SK-N-SH (cell line): ENCODE results near the gene MRPS6. TPM values are rescaled to one million over a fixed set of nuclear protein-coding genes. Genes with fewer than 3 reads are reported as not detected.

Source experiments
- CTCF ChIA-PET: fragments of 300-600, 350-600 bp; formaldehyde crosslinking; extraction: SDS; loops from one replicate; lab custom pipeline; 2021; lab: Yijun Ruan, JAX
- POLR2A ChIA-PET: fragments of 350-600 bp; sonication (Branson Sonifier 250); formaldehyde crosslinking; extraction: SDS; loops from one replicate; lab custom pipeline; 2020; ENCODE audit warnings: antibody characterized with exemption, inconsistent platforms; lab: Yijun Ruan, JAX
- DNase-seq: peaks from one replicate; pipeline ENCODE4 v3.0.0; 2012
- H2AFZ ChIP-seq: fragments of 200-600 bp; sonication (generic); 2 replicates; pipeline ENCODE4 v1.8.1; 2016; ENCODE audit warnings: antibody characterized with exemption, mild to moderate bottlenecking, low read depth
- H3F3A ChIP-seq: fragments of 200-600 bp; sonication (generic); replicated peaks from 2 replicates; pipeline ENCODE3; 2016; ENCODE audit warnings: antibody characterized with exemption, mild to moderate bottlenecking; ENCODE audit not compliant: insufficient read depth
- H3K27ac ChIP-seq, 2 experiments: fragments of 200-500 bp in 1 of 2; fragments of 200-600 bp in 1 of 2; sonication (Bioruptor generic) in 1 of 2; sonication (generic), shearing (Covaris generic) in 1 of 2; 2 replicates each; pipeline versions ENCODE4 v1.5.1 to v1.6.1; 2014 to 2016; ENCODE audit warnings: low read depth in 2 of 2, inconsistent platforms in 1 of 2, low read length in 1 of 2, mild to moderate bottlenecking in 1 of 2, mixed read lengths in 1 of 2
- H3K27me3 ChIP-seq: fragments of 200-600 bp; sonication (generic), shearing (Covaris generic); 2 replicates; pipeline ENCODE4 v1.6.1; 2016; ENCODE audit warnings: mixed run types; ENCODE audit not compliant: insufficient read depth
- H3K36me3 ChIP-seq, 2 experiments: fragments of 200-500 bp in 1 of 2; fragments of 200-600 bp in 1 of 2; sonication (Bioruptor generic) in 1 of 2; sonication (generic) in 1 of 2; replicated peaks in 1 of 2; 2 replicates each; pipeline versions ENCODE3 to v1.5.1; 2014 to 2016; ENCODE audit warnings: low read length in 1 of 2, mild to moderate bottlenecking in 1 of 2; ENCODE audit not compliant: insufficient read depth in 2 of 2, control insufficient read depth in 1 of 2
- H3K4me1 ChIP-seq, 2 experiments: fragments of 200-500 bp in 1 of 2; fragments of 200-600 bp in 1 of 2; sonication (Bioruptor generic) in 1 of 2; sonication (generic), shearing (Covaris generic) in 1 of 2; 2 replicates each; pipeline versions ENCODE4 v1.5.1 to v1.6.1; 2014 to 2016; ENCODE audit warnings: low read depth in 1 of 2, low read length in 1 of 2, mixed run types in 1 of 2; ENCODE audit not compliant: insufficient read depth in 2 of 2, control insufficient read depth in 1 of 2
- H3K4me2 ChIP-seq: fragments of 200-600 bp; sonication (generic), shearing (Covaris generic); 2 replicates; pipeline ENCODE4 v1.6.1; 2017; ENCODE audit warnings: mixed run types
- H3K4me3 ChIP-seq, 2 experiments: fragments of 200-500 bp in 1 of 2; fragments of 200-600 bp in 1 of 2; sonication (Bioruptor generic) in 1 of 2; sonication (generic), shearing (Covaris generic) in 1 of 2; 2 replicates each; pipeline versions ENCODE4 v1.5.1 to v1.8.1; 2014 to 2016; ENCODE audit warnings: low read depth in 2 of 2, inconsistent platforms in 1 of 2, low read length in 1 of 2, mild to moderate bottlenecking in 1 of 2, mixed read lengths in 1 of 2, moderate library complexity in 1 of 2
- H3K79me2 ChIP-seq: fragments of 200-600 bp; sonication (generic); 2 replicates; pipeline ENCODE4 v1.8.1; 2017; ENCODE audit warnings: mild to moderate bottlenecking; ENCODE audit not compliant: insufficient read depth
- H3K9ac ChIP-seq: fragments of 200-600 bp; sonication (generic); 2 replicates; pipeline ENCODE4 v1.6.1; 2017; ENCODE audit warnings: mixed run types
- H3K9me2 ChIP-seq: fragments of 200-600 bp; sonication (generic); 2 replicates; pipeline ENCODE4 v1.6.1; 2017; ENCODE audit warnings: mixed run types
- H3K9me3 ChIP-seq: fragments of 200-600 bp; sonication (generic); 2 replicates; pipeline ENCODE4 v1.6.1; 2017; ENCODE audit warnings: mixed run types, mild to moderate bottlenecking, moderate library complexity
- H4K20me1 ChIP-seq: fragments of 200-600 bp; sonication (generic); 2 replicates; pipeline ENCODE4 v1.6.1; 2017; ENCODE audit warnings: mild to moderate bottlenecking, mixed run types; ENCODE audit not compliant: insufficient read depth
- ELF1 ChIP-seq: IDR thresholded peaks from 2 replicates; pipeline ENCODE4 v1.4.0; 2012
- EP300 ChIP-seq, 2 experiments: IDR thresholded peaks; 2 replicates each; pipeline versions ENCODE4 v1.4.0 to v1.6.1; 2012; ENCODE audit warnings: borderline replicate concordance in 1 of 2, low read depth in 1 of 2, low read length in 1 of 2
- EZH2phosphoT487 ChIP-seq: fragments of 200-600 bp; sonication (generic); IDR thresholded peaks from 2 replicates; pipeline ENCODE4 v1.6.1; 2017; ENCODE audit warnings: low read depth, mixed run types, mild to moderate bottlenecking, antibody characterized with exemption, moderate library complexity, borderline replicate concordance
- FOSL2 ChIP-seq: IDR thresholded peaks from 2 replicates; pipeline ENCODE4 v1.4.0; 2012; ENCODE audit warnings: low read depth, mild to moderate bottlenecking, moderate library complexity, borderline replicate concordance
- FOXJ3 ChIP-seq: sonication (generic); formaldehyde crosslinking; IDR thresholded peaks from 2 replicates; pipeline ENCODE4 v1.5.1; 2020; ENCODE audit warnings: mild to moderate bottlenecking, missing genetic modification reagents
- FOXM1 ChIP-seq: IDR thresholded peaks from 2 replicates; pipeline ENCODE4 v1.4.0; 2012; ENCODE audit warnings: low read depth, mild to moderate bottlenecking
- MEF2A ChIP-seq: IDR thresholded peaks from 2 replicates; pipeline ENCODE4 v1.4.0; 2012; ENCODE audit warnings: low read depth, borderline replicate concordance
- NRF1 ChIP-seq: IDR thresholded peaks from 2 replicates; pipeline ENCODE4 v1.6.1; 2012; ENCODE audit warnings: low read depth, mild to moderate bottlenecking, low read length
- POLR2AphosphoS5 ChIP-seq: IDR thresholded peaks from 2 replicates; pipeline ENCODE4 v1.6.1; 2012; ENCODE audit warnings: low read depth, low read length
- RCOR1 ChIP-seq: fragments of 150-350 bp; IDR thresholded peaks from 2 replicates; pipeline ENCODE4 v1.6.1; 2017; ENCODE audit warnings: antibody characterized with exemption, low read length
- SMC3 ChIP-seq: IDR thresholded peaks from 2 replicates; pipeline ENCODE4 v1.6.1; 2012; ENCODE audit warnings: low read depth, low read length, improper control_type of control experiment
- TAF1 ChIP-seq: IDR thresholded peaks from 2 replicates; pipeline ENCODE4 v1.6.1; 2012; ENCODE audit warnings: low read depth, mild to moderate bottlenecking, low read length, moderate library complexity, borderline replicate concordance
- TCF12 ChIP-seq: IDR thresholded peaks from 2 replicates; pipeline ENCODE4 v1.4.0; 2012
- YY1 ChIP-seq: IDR thresholded peaks from 2 replicates; pipeline ENCODE4 v1.4.0; 2012; ENCODE audit warnings: low read depth, mild to moderate bottlenecking
- WGBS: methylation state at CpG from one replicate; pipeline ENCODE4 v1.1.6; 2017; ENCODE audit warnings: low lambda C conversion rate; 5-methylcytosine and 5-hydroxymethylcytosine counted together
- polyA plus RNA-seq, 3 experiments: library from polyadenylated mRNA; depleted of rRNA; stranded (reverse); fragments of >200 nt; gene quantifications; 2 replicates each; pipeline ENCODE4 v1.2.3, GENCODE V29; 2012
- TF ChIP-seq, protein P1 (sequence below): IDR thresholded peaks from 2 replicates; pipeline ENCODE4 v1.6.1; 2012; ENCODE audit warnings: mild to moderate bottlenecking, low read depth, low read length, moderate library complexity
- TF ChIP-seq, protein P2 (sequence below): fragments of 150-350 bp; IDR thresholded peaks from 2 replicates; pipeline ENCODE4 v1.6.1; 2016; ENCODE audit warnings: mild to moderate bottlenecking, low read depth, low read length

MRPS6 gene
- polyA plus RNA-seq, 1 of the 3 experiments (the other 2 are of a cell fraction), result 69.2 TPM

DNA sequence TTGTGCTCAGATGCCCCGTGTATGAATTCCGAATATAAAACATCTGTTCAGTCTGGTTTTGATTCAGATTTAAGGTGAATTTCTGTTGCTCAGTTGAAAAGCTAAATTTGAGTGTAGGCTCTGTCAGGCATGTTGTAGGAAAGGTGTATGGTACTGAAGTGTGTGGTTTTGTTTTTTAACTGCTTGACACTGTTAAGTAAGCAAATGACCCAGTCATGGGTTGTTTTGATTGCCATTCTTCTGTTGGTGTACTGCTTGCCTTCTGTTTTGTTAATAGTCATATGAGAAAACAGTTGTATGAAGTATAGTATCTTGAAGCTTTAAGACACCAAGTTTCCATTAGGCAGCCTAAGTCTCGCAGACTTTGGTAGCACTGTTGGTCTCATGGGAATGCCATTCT, 10.0 kb downstream of the MRPS6 start:
- POLR2A ChIA-PET, result no interaction called here
- CTCF ChIA-PET, result interaction anchor here (1.7 to 2.5 kb wide), 2 partner anchors 9 to 159 kb away, joined by 4 to 11 read pairs; no protein-coding TSS in a partner anchor
- 98% methylated on average over 3 of the region's 3 CpGs for whole genome bisulfite sequencing

DNA sequence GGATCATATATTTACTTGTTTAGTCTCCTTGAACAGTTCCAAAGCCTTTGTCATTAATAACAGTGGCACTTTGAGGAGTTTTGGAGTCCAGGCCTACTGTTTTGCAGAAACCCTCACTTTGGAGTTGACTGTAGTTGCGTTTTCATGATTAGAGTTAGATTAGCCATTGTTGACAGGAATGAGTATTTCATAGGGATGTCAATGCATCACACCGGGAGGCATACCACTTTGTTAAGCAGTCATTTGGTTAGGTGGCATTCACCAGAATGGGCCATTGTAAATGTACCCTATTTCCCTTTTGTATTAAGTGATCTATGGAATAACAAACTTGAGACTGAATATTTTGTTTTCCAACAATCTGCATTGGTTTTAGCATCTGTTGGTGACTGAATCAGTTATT, 11.8 kb downstream of the MRPS6 start:
- CTCF ChIA-PET, result no interaction called here
- Histone ChIP-seq H3K9me2 (no peaks in the 10 kb centered on the region), H3K4me3 (no peak overlapping the region), H3K4me1 (peaks cover 3 to 8% of the 10 kb centered on the region in 2 experiments; a peak in 2 of 4 replicates), H3K36me3 (peaks cover 13 to 34% of the 10 kb centered on the region in 2 experiments), H3K4me2 (no peak overlapping the region), H4K20me1 (peaks cover 68% of the 10 kb centered on the region), H3K27me3 (no peaks in the 10 kb centered on the region), H3K27ac (no peak overlapping the region), H3K9me3 (no peaks in the 10 kb centered on the region), H3K9ac (no peak overlapping the region), H3K79me2 (peaks cover 100% of the 10 kb centered on the region), H2AFZ (no peak overlapping the region), H3F3A (no peaks in the 10 kb centered on the region)
- TF ChIP-seq MEF2A (no peak), FOXM1 (no peak), RCOR1 (no peak), SMC3 (no peak), FOSL2 (no peak), POLR2AphosphoS5 (no peak), EP300 (IDR thresholded peaks at IDR 0.05; ENCODE audit: borderline replicate concordance in 1 of 2, low read depth in 1 of 2, low read length in 1 of 2) (no peak), TCF12 (no peak)
- no peak for DNase-seq
- POLR2A ChIA-PET, result no interaction called here
- 88% methylated on average over 2 of the region's 2 CpGs for WGBS

More for the DNA sequence above, 10.0 kb downstream of the MRPS6 start:
- Histone ChIP-seq H2AFZ (no peak overlapping the region), H3K9me3 (no peaks in the 10 kb centered on the region), H3K4me2 (no peak overlapping the region), H3K9me2 (no peaks in the 10 kb centered on the region), H3K9ac (no peak overlapping the region), H4K20me1 (peaks cover 64% of the 10 kb centered on the region), H3K4me3 (no peak overlapping the region), H3K79me2 (peaks cover 100% of the 10 kb centered on the region)
- no peak for DNase-seq
- no peak for TF ChIP-seq ELF1
- TF ChIP-seq, all 33 proteins: peak for 0
- H3K27ac ChIP-seq, result no peak overlapping the region; a peak in 1 of 4 replicates
- H3K36me3 ChIP-seq, result peaks cover 17 to 39% of the 10 kb centered on the region in 2 experiments
- H3K4me1 ChIP-seq, result peaks cover 3 to 20% of the 10 kb centered on the region in 2 experiments; a peak in 2 of 4 replicates
- H3F3A ChIP-seq, result peaks cover 8% of the 10 kb centered on the region
- no peaks in the 10 kb centered on the region for H3K27me3 ChIP-seq

DNA sequence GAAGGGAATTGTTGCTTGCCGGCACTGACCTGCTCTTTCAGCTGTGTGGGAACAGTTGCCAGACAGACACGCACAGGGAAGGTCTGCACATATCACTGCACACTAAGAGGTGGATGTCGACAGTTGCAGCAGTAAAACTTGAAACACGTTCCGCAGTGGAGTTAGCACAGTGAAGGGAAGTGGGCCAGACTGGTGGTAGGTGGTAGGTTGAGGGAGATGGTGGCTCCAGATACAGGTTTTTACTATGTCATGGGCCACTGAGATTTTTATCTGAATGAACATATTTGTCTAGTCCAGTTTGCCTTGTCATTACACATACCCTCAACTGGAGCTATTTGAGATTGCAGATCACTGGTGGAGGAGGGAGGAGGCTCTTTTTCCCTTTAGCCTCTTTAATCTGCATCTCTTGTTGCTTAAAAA, 13.5 kb downstream of the MRPS6 start:
- peaks cover 8 to 29% of the 10 kb centered on the region in 2 experiments for H3K36me3 ChIP-seq
- no peak overlapping the region for H3K4me2 ChIP-seq
- no peak overlapping the region for H3K9ac ChIP-seq
- DNase-seq, result no peak
- TF ChIP-seq, protein P1, sequence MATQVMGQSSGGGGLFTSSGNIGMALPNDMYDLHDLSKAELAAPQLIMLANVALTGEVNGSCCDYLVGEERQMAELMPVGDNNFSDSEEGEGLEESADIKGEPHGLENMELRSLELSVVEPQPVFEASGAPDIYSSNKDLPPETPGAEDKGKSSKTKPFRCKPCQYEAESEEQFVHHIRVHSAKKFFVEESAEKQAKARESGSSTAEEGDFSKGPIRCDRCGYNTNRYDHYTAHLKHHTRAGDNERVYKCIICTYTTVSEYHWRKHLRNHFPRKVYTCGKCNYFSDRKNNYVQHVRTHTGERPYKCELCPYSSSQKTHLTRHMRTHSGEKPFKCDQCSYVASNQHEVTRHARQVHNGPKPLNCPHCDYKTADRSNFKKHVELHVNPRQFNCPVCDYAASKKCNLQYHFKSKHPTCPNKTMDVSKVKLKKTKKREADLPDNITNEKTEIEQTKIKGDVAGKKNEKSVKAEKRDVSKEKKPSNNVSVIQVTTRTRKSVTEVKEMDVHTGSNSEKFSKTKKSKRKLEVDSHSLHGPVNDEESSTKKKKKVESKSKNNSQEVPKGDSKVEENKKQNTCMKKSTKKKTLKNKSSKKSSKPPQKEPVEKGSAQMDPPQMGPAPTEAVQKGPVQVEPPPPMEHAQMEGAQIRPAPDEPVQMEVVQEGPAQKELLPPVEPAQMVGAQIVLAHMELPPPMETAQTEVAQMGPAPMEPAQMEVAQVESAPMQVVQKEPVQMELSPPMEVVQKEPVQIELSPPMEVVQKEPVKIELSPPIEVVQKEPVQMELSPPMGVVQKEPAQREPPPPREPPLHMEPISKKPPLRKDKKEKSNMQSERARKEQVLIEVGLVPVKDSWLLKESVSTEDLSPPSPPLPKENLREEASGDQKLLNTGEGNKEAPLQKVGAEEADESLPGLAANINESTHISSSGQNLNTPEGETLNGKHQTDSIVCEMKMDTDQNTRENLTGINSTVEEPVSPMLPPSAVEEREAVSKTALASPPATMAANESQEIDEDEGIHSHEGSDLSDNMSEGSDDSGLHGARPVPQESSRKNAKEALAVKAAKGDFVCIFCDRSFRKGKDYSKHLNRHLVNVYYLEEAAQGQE, result no peak
- no peak for TF ChIP-seq NRF1
- no peak for TF ChIP-seq TCF12
- TF ChIP-seq TAF1, result no peak
- no peak for TF ChIP-seq FOXJ3 (CRISPR knock-in tag)
- TF ChIP-seq, protein P2, sequence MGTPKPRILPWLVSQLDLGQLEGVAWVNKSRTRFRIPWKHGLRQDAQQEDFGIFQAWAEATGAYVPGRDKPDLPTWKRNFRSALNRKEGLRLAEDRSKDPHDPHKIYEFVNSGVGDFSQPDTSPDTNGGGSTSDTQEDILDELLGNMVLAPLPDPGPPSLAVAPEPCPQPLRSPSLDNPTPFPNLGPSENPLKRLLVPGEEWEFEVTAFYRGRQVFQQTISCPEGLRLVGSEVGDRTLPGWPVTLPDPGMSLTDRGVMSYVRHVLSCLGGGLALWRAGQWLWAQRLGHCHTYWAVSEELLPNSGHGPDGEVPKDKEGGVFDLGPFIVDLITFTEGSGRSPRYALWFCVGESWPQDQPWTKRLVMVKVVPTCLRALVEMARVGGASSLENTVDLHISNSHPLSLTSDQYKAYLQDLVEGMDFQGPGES, result no peak
- no peak for TF ChIP-seq EZH2phosphoT487
- TF ChIP-seq ELF1, result no peak
- TF ChIP-seq MEF2A, result no peak
- TF ChIP-seq YY1, result no peak
- H3K4me3 ChIP-seq, result no peak overlapping the region
- POLR2A ChIA-PET, result no interaction called here
- H3K27ac ChIP-seq, result no peak overlapping the region
- peaks cover 74% of the 10 kb centered on the region for H4K20me1 ChIP-seq
- H3F3A ChIP-seq, result peaks cover 3% of the 10 kb centered on the region
- 96% methylated on average over 5 of the region's 5 CpGs for WGBS
- CTCF ChIA-PET, result interaction anchor here (1.4 to 1.9 kb wide), 3 partner anchors 113 to 163 kb away, joined by 3 to 4 read pairs (median 3); no protein-coding TSS in a partner anchor
- H3K9me2 ChIP-seq, result no peaks in the 10 kb centered on the region
- H3K27me3 ChIP-seq, result no peaks in the 10 kb centered on the region
- no peak overlapping the region for H2AFZ ChIP-seq
- peaks cover 0 to 6% of the 10 kb centered on the region in 2 experiments; a peak in 3 of 4 replicates for H3K4me1 ChIP-seq
- peaks cover 97% of the 10 kb centered on the region for H3K79me2 ChIP-seq
- no peaks in the 10 kb centered on the region for H3K9me3 ChIP-seq
